H1 (cell line): ENCODE measurements around the gene CTU1. TPM values are rescaled to one million over a fixed set of nuclear protein-coding genes. Genes with fewer than 3 reads are reported as not detected.

Experiments used
- CTCF ChIA-PET: fragments of 300-600 bp; sonication (Branson Sonifier 250); formaldehyde crosslinking; loops from one replicate; lab custom pipeline; 2021; ENCODE audit not compliant: partially characterized antibody; lab: Charles Lee
- POLR2A ChIA-PET: fragments of 300-600 bp; sonication (Branson Sonifier 250); formaldehyde crosslinking; loops from one replicate; lab custom pipeline; 2021; ENCODE audit warnings: inconsistent platforms; ENCODE audit not compliant: partially characterized antibody; lab: Charles Lee
- DNase-seq, 2 experiments: peaks; one replicate each; pipeline versions ENCODE4 v3.0.0 to v3.0.0-alpha.2; 2010 to 2022; ENCODE audit warnings: low spot score in 2 of 2, low read depth in 1 of 2, mixed read lengths in 1 of 2
- FAIRE-seq: peaks from 2 replicates; lab custom pipeline; 2011; peaks lifted over from hg19 to GRCh38; lab: Jason Lieb, UNC
- H2AFZ ChIP-seq: 2 replicates; pipeline ENCODE4 v1.8.1; 2012; ENCODE audit warnings: low read length, inconsistent platforms
- H2AK5ac ChIP-seq: 2 replicates; pipeline ENCODE4 v1.6.1; 2013; ENCODE audit warnings: low read depth, low read length
- H2BK120ac ChIP-seq: replicated peaks from 2 replicates; pipeline ENCODE3; 2013; ENCODE audit warnings: low read depth, low read length, inconsistent platforms
- H2BK12ac ChIP-seq: 2 replicates; pipeline ENCODE4 v1.6.1; 2013; ENCODE audit warnings: low read depth, low read length
- H2BK15ac ChIP-seq: 2 replicates; pipeline ENCODE4 v1.6.1; 2013; ENCODE audit warnings: low read length
- H2BK20ac ChIP-seq: 2 replicates; pipeline ENCODE4 v1.6.1; 2013; ENCODE audit warnings: low read length
- H2BK5ac ChIP-seq: 2 replicates; pipeline ENCODE4 v1.6.1; 2013; ENCODE audit warnings: low read depth, low read length
- H3K14ac ChIP-seq: 2 replicates; pipeline ENCODE4 v1.6.1; 2013; ENCODE audit warnings: inconsistent platforms; ENCODE audit not compliant: insufficient read length
- H3K18ac ChIP-seq: 2 replicates; pipeline ENCODE4 v1.6.1; 2013; ENCODE audit warnings: low read length; ENCODE audit errors: extremely low read depth
- H3K23ac ChIP-seq: 2 replicates; pipeline ENCODE4 v1.6.1; 2013; ENCODE audit warnings: inconsistent platforms; ENCODE audit not compliant: insufficient read length
- H3K23me2 ChIP-seq: 2 replicates; pipeline ENCODE4 v1.6.1; 2013; ENCODE audit warnings: low read depth, low read length
- H3K27ac ChIP-seq: 2 replicates; pipeline ENCODE4 v1.6.1; 2011; ENCODE audit warnings: low read depth, low read length, inconsistent platforms
- H3K27me3 ChIP-seq, 4 experiments: replicated peaks in 1 of 4; 1 replicate in 1 of 4; 2 replicates in 3 of 4; pipeline versions ENCODE4 v1.6.1 to v1.8.1; 2011 to 2013; ENCODE audit warnings: low read length in 3 of 4, mild to moderate bottlenecking in 3 of 4, inconsistent platforms in 2 of 4, mixed read lengths in 2 of 4, moderate library complexity in 1 of 4; ENCODE audit not compliant: control insufficient read depth in 3 of 4, insufficient read depth in 3 of 4; ENCODE audit errors: extremely low read depth in 1 of 4
- H3K36me3 ChIP-seq, 4 experiments: 2 replicates each; pipeline versions ENCODE4 v1.6.1 to v1.8.1; 2011 to 2013; ENCODE audit warnings: mild to moderate bottlenecking in 4 of 4, low read length in 3 of 4, moderate library complexity in 2 of 4, control low read depth in 1 of 4, inconsistent platforms in 1 of 4; ENCODE audit not compliant: insufficient read depth in 4 of 4, control insufficient read depth in 2 of 4
- H3K4ac ChIP-seq: replicated peaks from 2 replicates; pipeline ENCODE3; 2013; ENCODE audit warnings: low read length, low read depth, mixed read lengths, inconsistent platforms; ENCODE audit not compliant: insufficient read length
- H3K4me1 ChIP-seq, 4 experiments: replicated peaks in 1 of 4; 1 replicate in 1 of 4; 2 replicates in 3 of 4; pipeline versions ENCODE4 v1.6.1 to v1.8.1; 2011 to 2013; ENCODE audit warnings: low read length in 3 of 4, inconsistent platforms in 2 of 4, mixed read lengths in 1 of 4; ENCODE audit not compliant: insufficient read depth in 4 of 4, control insufficient read depth in 3 of 4
- H3K4me2 ChIP-seq, 2 experiments: 2 replicates each; pipeline versions ENCODE4 v1.6.1 to v1.8.1; 2011 to 2013; ENCODE audit warnings: low read depth in 2 of 2, low read length in 2 of 2, control low read depth in 1 of 2, inconsistent platforms in 1 of 2, mild to moderate bottlenecking in 1 of 2; ENCODE audit not compliant: insufficient read depth in 1 of 2
- H3K4me3 ChIP-seq, 4 experiments: fragments of 200-600, 300-600 bp in 1 of 4; sonication (generic), shearing (Covaris generic), sonication (Bioruptor Twin) in 1 of 4; 2 replicates each; pipeline versions ENCODE4 v1.5.1 to v1.8.1; 2011 to 2016; ENCODE audit warnings: low read length in 4 of 4, low read depth in 3 of 4, control low read depth in 2 of 4, inconsistent platforms in 2 of 4, mild to moderate bottlenecking in 2 of 4, mixed read lengths in 1 of 4, moderate library complexity in 1 of 4; ENCODE audit not compliant: insufficient read depth in 2 of 4; ENCODE audit errors: extremely low read depth in 1 of 4
- H3K56ac ChIP-seq: replicated peaks from 2 replicates; pipeline ENCODE3; 2013; ENCODE audit warnings: low read depth, mild to moderate bottlenecking, mixed read lengths, low read length, inconsistent platforms; ENCODE audit not compliant: insufficient read length
- H3K79me1 ChIP-seq: 2 replicates; pipeline ENCODE4 v1.6.1; 2013; ENCODE audit warnings: low read depth, low read length, control low read depth
- H3K79me2 ChIP-seq, 2 experiments: 2 replicates each; pipeline versions ENCODE4 v1.6.1 to v1.8.1; 2012 to 2013; ENCODE audit warnings: low read length in 2 of 2, mild to moderate bottlenecking in 2 of 2, inconsistent platforms in 1 of 2; ENCODE audit not compliant: insufficient read depth in 2 of 2, control insufficient read depth in 1 of 2
- H3K9ac ChIP-seq, 4 experiments: replicated peaks in 1 of 4; 1 replicate in 1 of 4; 2 replicates in 3 of 4; pipeline versions ENCODE4 v1.6.1 to v1.8.1; 2011 to 2013; ENCODE audit warnings: low read depth in 3 of 4, low read length in 3 of 4, control low read depth in 2 of 4, mild to moderate bottlenecking in 2 of 4, moderate library complexity in 2 of 4, inconsistent platforms in 1 of 4; ENCODE audit errors: extremely low read depth in 1 of 4
- H3K9me3 ChIP-seq, 2 experiments: 2 replicates each; pipeline versions ENCODE4 v1.6.1 to v1.8.1; 2012 to 2013; ENCODE audit warnings: mild to moderate bottlenecking in 2 of 2, moderate library complexity in 2 of 2, control low read depth in 1 of 2, inconsistent platforms in 1 of 2, low read depth in 1 of 2, low read length in 1 of 2, mixed read lengths in 1 of 2; ENCODE audit not compliant: insufficient read depth in 2 of 2
- H4K20me1 ChIP-seq, 2 experiments: replicated peaks in 1 of 2; 2 replicates each; pipeline versions ENCODE3 to v1.8.1; 2011 to 2013; ENCODE audit warnings: inconsistent platforms in 2 of 2, low read length in 2 of 2, mild to moderate bottlenecking in 1 of 2; ENCODE audit not compliant: insufficient read depth in 2 of 2, control insufficient read depth in 1 of 2
- H4K5ac ChIP-seq: 2 replicates; pipeline ENCODE4 v1.6.1; 2013; ENCODE audit warnings: low read length, low read depth, mixed read lengths, inconsistent platforms; ENCODE audit not compliant: insufficient read length
- H4K8ac ChIP-seq: 2 replicates; pipeline ENCODE4 v1.8.0; 2013; ENCODE audit warnings: mild to moderate bottlenecking, moderate library complexity, low read length, inconsistent platforms; ENCODE audit not compliant: insufficient read depth; ENCODE audit errors: extremely low read depth
- H4K91ac ChIP-seq: replicated peaks from 2 replicates; pipeline ENCODE3; 2013; ENCODE audit warnings: low read length, mixed read lengths, inconsistent platforms; ENCODE audit not compliant: insufficient read length
- BACH1 ChIP-seq: IDR thresholded peaks from 2 replicates; pipeline ENCODE4 v1.6.1; 2012; ENCODE audit warnings: low read length, improper control_type of control experiment
- CBX5 ChIP-seq: fragments of 300-800, 300-1000 bp; sonication (generic); IDR thresholded peaks from 2 replicates; pipeline ENCODE4 v1.7.1; 2016; ENCODE audit warnings: antibody characterized with exemption, low read length, low read depth
- CHD1 ChIP-seq: IDR thresholded peaks from 2 replicates; pipeline ENCODE4 v1.6.1; 2012; ENCODE audit warnings: low read depth, low read length, improper control_type of control experiment
- MAFK ChIP-seq: IDR thresholded peaks from 2 replicates; pipeline ENCODE4 v1.6.1; 2012; ENCODE audit warnings: low read depth, mild to moderate bottlenecking, improper control_type of control experiment, low read length
- POU5F1 ChIP-seq: IDR thresholded peaks from 2 replicates; pipeline ENCODE4 v1.6.1; 2011; ENCODE audit warnings: low read depth, mild to moderate bottlenecking, low read length, moderate library complexity
- RAD21 ChIP-seq, 2 experiments: IDR thresholded peaks in 1 of 2; conservative IDR thresholded peaks in 1 of 2; 2 replicates each; pipeline ENCODE4 v1.6.1; 2011; ENCODE audit warnings: low read depth in 2 of 2, low read length in 2 of 2, improper control_type of control experiment in 1 of 2, inconsistent platforms in 1 of 2, mild to moderate bottlenecking in 1 of 2, moderate library complexity in 1 of 2
- SUZ12 ChIP-seq: fragments of 200-600 bp; sonication (generic); IDR thresholded peaks from 2 replicates; pipeline ENCODE4 v1.6.1; 2012; ENCODE audit warnings: mild to moderate bottlenecking, inconsistent platforms, low read length, moderate library complexity, mixed read lengths
- YY1 ChIP-seq: IDR thresholded peaks from 2 replicates; pipeline ENCODE4 v1.6.1; 2011; ENCODE audit warnings: low read depth, mild to moderate bottlenecking, low read length
- WGBS, 2 experiments: shearing (Covaris generic) in 1 of 2; methylation state at CpG; one replicate each; pipeline versions ENCODE4 v1.1.6 to v1.1.7; 2013 to 2015; ENCODE audit warnings: low lambda C conversion rate in 2 of 2, mixed read lengths in 2 of 2, inconsistent platforms in 1 of 2, low coverage in 1 of 2, missing lambda C conversion rate in 1 of 2; ENCODE audit not compliant: insufficient replicate concordance in 2 of 2, insufficient coverage in 1 of 2, insufficient read length in 1 of 2; ENCODE audit errors: extremely low coverage in 1 of 2, missing lambda C conversion rate in 1 of 2; 5-methylcytosine and 5-hydroxymethylcytosine counted together
- polyA plus RNA-seq, 7 experiments: library from polyadenylated mRNA; depleted of rRNA in 3 of 7; stranded (reverse) in 5 of 7; unstranded in 2 of 7; fragments of >200 nt in 5 of 7; fragments of 200-250 nt in 2 of 7; gene quantifications; 1 replicate in 5 of 7; 2 replicates in 1 of 7; 4 replicates in 1 of 7; pipeline versions ENCODE4 v1.2.1 to v1.2.3, GENCODE V29; 2011 to 2013; ENCODE audit warnings: missing spikeins in 2 of 7, mixed read lengths in 2 of 7
- total RNA-seq: library from RNA; stranded (reverse); fragmentation: NEBNext Ultra II Directional; extraction: Animal tissue kit (Norgen Biotek cat#: 25700); gene quantifications from 2 replicates; pipeline ENCODE4 v1.2.1, GENCODE V29; 2021

Gene CTU1
- total and polyA plus RNA-seq, 2 of the 8 experiments (the other 6 are each of a cell fraction or from before 2014, with no cell fraction given), result 4.6 to 7.2 TPM

DNA sequence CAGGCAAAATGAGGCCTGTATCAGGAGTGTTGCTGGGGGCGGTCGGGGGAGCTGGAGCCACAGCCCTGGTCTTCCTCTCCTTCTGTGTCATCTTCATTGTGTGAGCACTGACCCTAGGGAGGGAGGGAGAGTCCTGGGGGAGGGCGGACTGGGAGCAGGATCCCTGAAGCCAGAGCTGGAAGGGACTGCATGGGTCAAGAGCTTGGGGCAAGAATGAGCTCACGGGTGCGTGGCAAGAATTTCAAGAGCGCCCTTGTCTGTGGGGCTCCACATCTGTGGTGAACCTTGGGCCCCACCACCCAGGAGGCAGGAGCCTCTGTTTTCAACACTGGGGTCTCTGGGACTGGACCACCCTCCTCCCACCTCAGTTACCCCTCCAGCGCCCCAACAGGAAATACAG, 38.5 kb upstream of the CTU1 start:
- H3K27me3 ChIP-seq, result no peaks in the 10 kb centered on the region
- H3K56ac ChIP-seq, result no peak overlapping the region
- H3K27ac ChIP-seq, result no peak overlapping the region
- no peak overlapping the region for H4K5ac ChIP-seq
- H3K4me3 ChIP-seq, result no peak overlapping the region
- H3K23me2 ChIP-seq, result no peaks in the 10 kb centered on the region
- no peak overlapping the region for H4K8ac ChIP-seq
- peaks cover 0 to 4% (median 0%) of the 10 kb centered on the region in 4 experiments; a peak in 1 of 7 replicates for H3K4me1 ChIP-seq
- H3K4ac ChIP-seq, result no peak overlapping the region
- WGBS, 2 experiments, result 78% methylated on average over 3 of the region's 7 CpGs; no CpG with 5 or more reads in 1 of the 2 experiments
- H3K79me1 ChIP-seq, result no peaks in the 10 kb centered on the region
- no peaks in the 10 kb centered on the region for H4K20me1 ChIP-seq
- H2AK5ac ChIP-seq, result no peak overlapping the region
- no peak overlapping the region for H4K91ac ChIP-seq
- ChIA-PET POLR2A (no interaction called here), CTCF (interaction anchor here (0.9 to 6.9 kb wide), 4 partner anchors 11 to 462 kb away, joined by 3 to 62 read pairs (median 4); no protein-coding TSS in a partner anchor)
- H2BK120ac ChIP-seq, result no peak overlapping the region
- no peaks in the 10 kb centered on the region for H3K36me3 ChIP-seq
- H2BK12ac ChIP-seq, result no peak overlapping the region
- H3K9me3 ChIP-seq, result 0 out of 4 replicates have a peak, but pooled peaks cover 0 to 2% of the 10 kb centered on the region in 2 experiments
- DNase-seq (no peak), FAIRE-seq (no peak)
- no peak overlapping the region for H2BK20ac ChIP-seq
- no peak overlapping the region for H3K23ac ChIP-seq
- H3K9ac ChIP-seq, result no peak overlapping the region
- H3K79me2 ChIP-seq, result no peaks in the 10 kb centered on the region
- no peak overlapping the region for H3K18ac ChIP-seq
- H2BK15ac ChIP-seq, result no peak overlapping the region
- H3K14ac ChIP-seq, result no peak overlapping the region
- H2BK5ac ChIP-seq, result no peak overlapping the region
- no peak overlapping the region for H2AFZ ChIP-seq
- no peak overlapping the region for H3K4me2 ChIP-seq
- TF ChIP-seq MAFK (no peak), CHD1 (no peak), YY1 (no peak), SUZ12 (no peak), POU5F1 (no peak), RAD21 (IDR thresholded peaks at IDR 0.05 in 1 of 2, conservative IDR thresholded peaks at IDR 0.05 in 1 of 2; ENCODE audit: low read depth in 2 of 2, low read length in 2 of 2) (no peak), CBX5 (no peak), BACH1 (no peak)
